PC-9 (cell line): ENCODE data around the gene RHOBTB1. TPM values are rescaled to one million over a fixed set of nuclear protein-coding genes. Genes with fewer than 3 reads are reported as not detected.

ENCODE experiments used
- BruUV-seq: library from RNA; stranded (reverse); fragments of 400-500 nt; replicated peaks from 2 replicates; lab custom pipeline; 2021; lab: Mats Ljungman, UMichigan
- CTCF ChIA-PET: fragments of 300-600 bp; sonication (Branson Sonifier 250); formaldehyde crosslinking; loops from one replicate; lab custom pipeline; 2022; ENCODE audit warnings: antibody characterized with exemption; lab: Charles Lee
- POLR2A ChIA-PET: fragments of 300-600 bp; sonication (Branson Sonifier 250); formaldehyde crosslinking; loops from one replicate; lab custom pipeline; 2022; ENCODE audit warnings: antibody characterized with exemption; ENCODE audit not compliant: unreplicated experiment; lab: Charles Lee
- DNase-seq, 2 experiments: peaks; one replicate each; pipeline versions ENCODE4 v3.0.0 to v3.0.0-alpha.2; 2015 to 2022; ENCODE audit warnings: mixed read lengths in 1 of 2
- H2AFZ ChIP-seq: fragments of 200-600 bp; sonication (generic); 2 replicates; pipeline ENCODE4 v1.8.1; 2017; ENCODE audit warnings: antibody characterized with exemption
- H3F3A ChIP-seq: fragments of 200-600 bp; sonication (generic); 2 replicates; pipeline ENCODE4 v1.8.1; 2017; ENCODE audit warnings: antibody characterized with exemption, mild to moderate bottlenecking, low read depth; ENCODE audit not compliant: insufficient read depth
- H3K27ac ChIP-seq: fragments of 200-600 bp; sonication (generic); 2 replicates; pipeline ENCODE4 v1.6.1; 2016; ENCODE audit warnings: mixed run types
- H3K27me3 ChIP-seq: fragments of 200-600 bp; sonication (generic); 2 replicates; pipeline ENCODE4 v1.6.1; 2016; ENCODE audit warnings: low read depth, mixed run types; ENCODE audit not compliant: insufficient read depth
- H3K36me3 ChIP-seq: fragments of 200-600 bp; sonication (generic); 2 replicates; pipeline ENCODE4 v1.6.1; 2016; ENCODE audit warnings: low read depth, mixed run types
- H3K4me1 ChIP-seq: fragments of 200-600 bp; sonication (generic); replicated peaks from 2 replicates; pipeline ENCODE4 v1.6.1; 2016; ENCODE audit warnings: mixed run types; ENCODE audit not compliant: insufficient read depth
- H3K4me2 ChIP-seq: fragments of 200-600 bp; sonication (generic); 2 replicates; pipeline ENCODE4 v1.6.1; 2017; ENCODE audit warnings: mixed run types
- H3K4me3 ChIP-seq: fragments of 200-600 bp; sonication (generic); 2 replicates; pipeline ENCODE4 v1.6.1; 2016; ENCODE audit warnings: mixed run types
- H3K79me2 ChIP-seq: fragments of 200-600 bp; sonication (generic); 2 replicates; pipeline ENCODE4 v1.6.1; 2017; ENCODE audit warnings: low read depth, mixed run types
- H3K9me2 ChIP-seq: fragments of 200-600 bp; sonication (generic); 2 replicates; pipeline ENCODE4 v1.8.1; 2017; ENCODE audit warnings: mild to moderate bottlenecking; ENCODE audit not compliant: insufficient read depth
- H3K9me3 ChIP-seq: fragments of 200-600 bp; sonication (generic); 2 replicates; pipeline ENCODE4 v1.8.1; 2016; ENCODE audit warnings: low read depth; ENCODE audit not compliant: insufficient read depth
- H4K20me1 ChIP-seq: fragments of 200-600 bp; sonication (generic); 2 replicates; pipeline ENCODE4 v1.8.1; 2017; ENCODE audit not compliant: insufficient read depth
- CTCF ChIP-seq: fragments of 200-600 bp; sonication (generic); conservative IDR thresholded peaks from 2 replicates; pipeline ENCODE4 v1.6.1; 2017; ENCODE audit warnings: mixed run types, antibody characterized with exemption, mild to moderate bottlenecking, moderate library complexity
- EZH2 ChIP-seq: fragments of 200-600 bp; sonication (generic); IDR thresholded peaks from 2 replicates; pipeline ENCODE4 v1.8.0; 2017; ENCODE audit warnings: antibody characterized with exemption, low read depth
- intact Hi-C: fragments of 100-400 bp; cut with micrococcal nuclease; formaldehyde crosslinking; loops from one replicate; pipeline ENCODE4 v1.10.0; 2022; ENCODE audit not compliant: unreplicated experiment
- total RNA-seq: library from RNA; stranded (reverse); gene quantifications from 2 replicates; pipeline ENCODE4 v1.2.3, GENCODE V29; 2021

The RHOBTB1 gene
- total RNA-seq, 1 experiment from 2014 or later: 5.2 TPM

GRCh38 chr10:60869652-60870415 is 74.2 kb downstream of the RHOBTB1 start:
- POLR2A ChIA-PET: no interaction called here
- H3K27me3 ChIP-seq: no peaks in the 10 kb centered on the region

GRCh38 chr10:60868946-60869345 is 75.0 kb downstream of the RHOBTB1 start:
- Histone ChIP-seq H3K27ac (no peak overlapping the region), H2AFZ (no peak overlapping the region), H3K9me2 (no peaks in the 10 kb centered on the region), H3K27me3 (no peaks in the 10 kb centered on the region), H3K9me3 (0 out of 2 replicates have a peak, but pooled peaks cover 5% of the 10 kb centered on the region), H3K36me3 (no peaks in the 10 kb centered on the region), H3K4me3 (no peak overlapping the region), H3K4me2 (no peak overlapping the region), H3F3A (no peaks in the 10 kb centered on the region), H3K4me1 (peaks cover 10% of the 10 kb centered on the region), H3K79me2 (no peaks in the 10 kb centered on the region), H4K20me1 (no peaks in the 10 kb centered on the region)
- POLR2A ChIA-PET: no interaction called here
- CTCF ChIA-PET: interaction anchor here (0.6 kb wide), 1 partner anchor 422 kb away, joined by 4 read pairs; no protein-coding TSS in a partner anchor
- TF ChIP-seq CTCF (no peak), EZH2 (no peak)
- no TSS peak for BruUV-seq
- no peak for DNase-seq
- intact Hi-C loops: no loop called here

More at GRCh38 chr10:60869652-60870415, 74.2 kb downstream of the RHOBTB1 start:
- 0 out of 2 replicates have a peak, but pooled peaks cover 5% of the 10 kb centered on the region for H3K9me3 ChIP-seq
- H2AFZ ChIP-seq: no peak overlapping the region
- no peaks in the 10 kb centered on the region for H4K20me1 ChIP-seq
- no peak overlapping the region for H3K27ac ChIP-seq
- CTCF ChIA-PET: interaction anchor here (0.6 kb wide), 1 partner anchor 421 kb away, joined by 4 read pairs; no protein-coding TSS in a partner anchor
- no peaks in the 10 kb centered on the region for H3K9me2 ChIP-seq
- intact Hi-C loops: no loop called here
- peaks cover 6% of the 10 kb centered on the region; the same call in 1 of the 2 replicates for H3F3A ChIP-seq
- TF ChIP-seq CTCF (no peak), EZH2 (no peak)
- no TSS peak for BruUV-seq
- no peak for DNase-seq
- H3K4me2 ChIP-seq: no peak overlapping the region
- no peaks in the 10 kb centered on the region for H3K36me3 ChIP-seq
- no peaks in the 10 kb centered on the region for H3K79me2 ChIP-seq
- peaks cover 19% of the 10 kb centered on the region for H3K4me1 ChIP-seq
- H3K4me3 ChIP-seq: no peak overlapping the region

GRCh38 chr10:60865198-60865783 is 78.7 kb downstream of the RHOBTB1 start:
- Histone ChIP-seq H3K9me3 (0 out of 2 replicates have a peak, but pooled peaks cover 5% of the 10 kb centered on the region), H2AFZ (no peak overlapping the region), H3K27me3 (no peaks in the 10 kb centered on the region), H3K36me3 (no peaks in the 10 kb centered on the region), H3F3A (no peaks in the 10 kb centered on the region), H3K4me1 (no peaks in the 10 kb centered on the region), H3K4me3 (no peak overlapping the region), H3K9me2 (no peaks in the 10 kb centered on the region), H3K4me2 (no peak overlapping the region), H3K27ac (no peak overlapping the region), H4K20me1 (no peaks in the 10 kb centered on the region), H3K79me2 (no peaks in the 10 kb centered on the region)
- CTCF ChIA-PET: no interaction called here
- no peak for DNase-seq
- intact Hi-C loops: no loop called here
- BruUV-seq: no TSS peak
- TF ChIP-seq CTCF: no peak
- no peak for TF ChIP-seq EZH2
- POLR2A ChIA-PET: no interaction called here
